GM19395 (cell line): ENCODE results near the gene NRM.
A peak's percentile ranks its signal among the peaks of the same experiment; 100 is the strongest.
"Not testable (repeated sequence)": the region's sequence is repeated elsewhere in the genome, so short reads cannot be mapped to it uniquely, and the experiment has no call there.

Experiments
- ATAC-seq: cut with Tn5 transposase; IDR thresholded peaks from one replicate; pipeline ENCODE4 v1.9.1; 2021; ENCODE audit warnings: mild to moderate bottlenecking, moderate library complexity; ENCODE audit not compliant: unreplicated experiment

Gene NRM

GRCh38 chr6:30721198-30722024 lies 30.6 kb upstream of the NRM start:
- no peak for ATAC-seq

- ATAC-seq = no peak
Measured at GRCh38 chr6:30720738-30721197, 30.0 kb upstream of the NRM start.

GRCh38 chr6:30719791-30720737 lies 29.3 kb upstream of the NRM start, which contains the start of gene TUBB:
Gene TUBB (plus strand): TSS chr6:30720352. CDS start chr6:30720507, 155 bp downstream.
- peak; percentile 31 for ATAC-seq

- ATAC-seq = no peak
Measured at GRCh38 chr6:30719356-30719755, 28.6 kb upstream of the NRM start.

GRCh38 chr6:30717845-30718720 lies 27.3 kb upstream of the NRM start:
- ATAC-seq = not testable (repeated sequence)

- peak; percentile 80 for ATAC-seq
Measured at GRCh38 chr6:30717129-30717844, 26.5 kb upstream of the NRM start, which contains the start of gene MDC1. Gene MDC1 (minus strand): TSS chr6:30717281. CDS start chr6:30715175, 2,106 bp downstream.

- ATAC-seq = no peak
Measured at GRCh38 chr6:30716879-30717128, 26.0 kb upstream of the NRM start.

- ATAC-seq = no peak
Measured at GRCh38 chr6:30714263-30714662, 23.5 kb upstream of the NRM start.

GRCh38 chr6:30712441-30712945 lies 21.7 kb upstream of the NRM start:
- no peak for ATAC-seq

- no peak for ATAC-seq
Measured at GRCh38 chr6:30711758-30712380, 21.1 kb upstream of the NRM start.

GRCh38 chr6:30709101-30709868 lies 18.5 kb upstream of the NRM start:
- ATAC-seq = no peak

- no peak for ATAC-seq
Measured at GRCh38 chr6:30707281-30707850, 16.6 kb upstream of the NRM start.

- ATAC-seq = no peak
Measured at GRCh38 chr6:30705620-30706019, 14.8 kb upstream of the NRM start.

GRCh38 chr6:30703821-30704220 lies 13.0 kb upstream of the NRM start:
- no peak for ATAC-seq

- no peak for ATAC-seq
Measured at GRCh38 chr6:30703011-30703410, 12.2 kb upstream of the NRM start.

- no peak for ATAC-seq
Measured at GRCh38 chr6:30700340-30700739, 9.6 kb upstream of the NRM start.

GRCh38 chr6:30696432-30696831 lies 5.6 kb upstream of the NRM start:
- no peak for ATAC-seq

GRCh38 chr6:30691208-30691847 lies 544 bp upstream of the NRM start:
- no peak for ATAC-seq
